ENCODE data around the gene RAB11FIP4.

Gene RAB11FIP4

DNA sequence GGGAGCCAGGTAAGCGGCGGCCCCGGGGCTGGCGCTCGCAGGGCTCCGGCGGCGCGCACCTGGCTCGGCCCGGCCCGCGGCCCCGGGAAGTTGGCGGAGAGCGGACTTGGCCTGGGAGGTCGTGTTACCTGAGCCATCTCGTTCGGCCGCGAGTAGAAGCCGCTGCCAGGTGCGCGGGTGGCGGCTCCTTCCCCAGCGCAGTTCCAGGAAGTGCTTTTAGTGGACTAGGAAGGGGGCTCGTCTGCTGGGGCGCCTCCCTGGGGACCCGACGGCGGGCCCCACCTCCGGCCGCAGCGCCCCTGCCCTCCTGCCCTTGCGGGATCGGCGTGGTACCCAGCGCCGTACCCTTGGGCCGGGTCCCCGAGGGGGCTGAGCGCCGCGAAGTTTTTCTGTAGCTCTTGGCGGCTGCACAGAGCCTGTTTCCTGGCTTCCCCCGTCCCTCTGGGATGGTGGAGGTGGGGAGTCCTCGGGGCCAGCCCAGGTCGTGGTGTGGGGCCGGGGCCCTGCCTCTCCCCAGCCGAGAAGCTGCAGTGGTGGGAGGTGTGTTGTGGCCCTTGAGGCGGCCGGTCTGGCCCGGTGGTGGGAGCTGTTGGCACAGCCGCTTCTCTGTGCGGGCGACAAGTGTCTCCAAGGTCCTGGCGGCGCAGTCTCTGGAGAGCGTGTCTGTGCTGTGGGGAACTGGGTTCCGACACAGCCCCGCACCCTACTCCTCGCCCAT, 96.9 kb downstream of the RAB11FIP4 start:
- DNase-seq: peak in 1 of 2 donors; percentile 38

DNA sequence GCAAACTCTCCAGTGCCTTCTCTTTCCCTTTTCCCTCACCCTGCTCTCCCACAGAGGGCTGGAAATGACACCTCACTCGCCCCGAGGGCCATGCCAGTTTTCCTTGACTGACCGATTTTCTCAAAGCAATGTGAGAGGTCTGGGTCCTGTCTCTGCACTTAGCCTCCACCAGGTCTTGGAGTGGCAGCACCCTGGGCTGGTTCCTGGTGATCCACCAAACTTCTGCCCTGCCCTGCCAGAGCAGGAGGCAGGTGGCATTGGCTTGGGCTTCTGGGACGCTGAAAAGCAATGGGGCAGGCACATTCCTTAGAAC, 97.5 kb downstream of the RAB11FIP4 start:
- DNase-seq: peak in 1 of 2 donors; percentile 11

DNA sequence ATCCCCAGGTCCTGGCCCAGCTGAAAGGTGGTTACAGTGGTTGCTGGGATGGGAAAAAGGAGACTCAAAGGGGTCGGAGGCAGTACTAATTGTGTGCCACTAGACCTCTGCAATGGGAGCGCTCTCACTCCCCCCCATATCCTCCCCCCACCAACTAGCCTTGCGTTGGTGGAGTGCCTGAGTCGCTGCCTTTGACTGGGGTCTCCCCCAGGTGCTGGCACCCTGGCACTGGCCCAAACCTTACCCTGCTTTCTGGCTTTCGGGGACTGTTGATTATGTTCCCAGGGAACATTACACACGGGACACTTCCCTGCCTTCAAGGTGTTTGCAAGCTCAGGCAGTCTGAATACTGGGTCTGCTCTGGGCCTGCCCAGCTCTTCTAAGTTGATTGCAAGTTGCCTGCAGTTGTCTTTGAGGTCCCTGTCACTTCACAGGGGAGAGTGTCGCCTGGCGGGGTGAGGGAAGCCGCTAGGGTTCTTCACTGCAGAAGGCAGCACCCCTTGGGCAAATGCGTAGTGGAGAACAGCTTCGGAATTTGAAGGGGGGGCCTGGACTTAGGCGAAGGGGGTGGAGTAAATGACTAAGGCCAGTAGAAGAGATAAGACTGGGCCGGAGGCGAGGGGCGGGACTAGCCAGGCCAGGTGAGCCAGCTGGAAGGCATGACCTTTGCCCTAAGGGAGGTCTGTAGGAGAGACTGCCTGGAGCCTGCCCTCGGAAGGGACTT, 98.0 kb downstream of the RAB11FIP4 start:
- DNase-seq: peak in 1 of 2 donors; percentile 32

DNA sequence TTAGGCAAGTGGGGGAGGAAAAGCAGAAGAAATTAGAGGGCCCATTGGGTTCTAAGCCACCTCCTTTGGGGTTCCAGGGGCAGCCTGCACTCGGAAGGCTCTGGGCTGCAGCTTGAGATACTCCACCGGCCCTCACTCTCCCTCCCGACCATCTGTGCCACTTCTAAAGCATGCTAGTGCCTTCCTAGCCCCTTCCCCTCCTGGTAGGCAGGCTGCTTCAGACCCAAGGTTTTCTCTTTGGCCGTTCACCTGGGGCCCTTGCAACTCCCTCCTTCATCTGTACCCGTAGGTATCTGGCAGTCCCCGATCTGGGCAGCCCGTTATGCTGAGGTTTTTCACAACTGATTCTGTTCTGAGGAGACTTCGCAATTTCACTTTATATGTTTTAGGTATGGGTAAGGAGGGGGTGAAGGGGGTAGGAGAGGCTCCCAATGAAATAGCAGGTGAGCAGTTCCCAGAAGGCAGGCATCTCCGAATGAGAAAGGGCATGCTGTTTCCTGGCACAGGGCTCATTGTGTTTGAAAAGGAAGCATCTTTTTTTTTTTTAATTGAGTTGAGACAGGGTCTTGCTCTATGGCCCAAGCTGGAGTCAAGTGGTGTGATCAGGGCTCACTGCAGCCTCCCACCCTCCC, 98.7 kb downstream of the RAB11FIP4 start:
- peak in 1 of 2 donors; percentile 19 for DNase-seq

DNA sequence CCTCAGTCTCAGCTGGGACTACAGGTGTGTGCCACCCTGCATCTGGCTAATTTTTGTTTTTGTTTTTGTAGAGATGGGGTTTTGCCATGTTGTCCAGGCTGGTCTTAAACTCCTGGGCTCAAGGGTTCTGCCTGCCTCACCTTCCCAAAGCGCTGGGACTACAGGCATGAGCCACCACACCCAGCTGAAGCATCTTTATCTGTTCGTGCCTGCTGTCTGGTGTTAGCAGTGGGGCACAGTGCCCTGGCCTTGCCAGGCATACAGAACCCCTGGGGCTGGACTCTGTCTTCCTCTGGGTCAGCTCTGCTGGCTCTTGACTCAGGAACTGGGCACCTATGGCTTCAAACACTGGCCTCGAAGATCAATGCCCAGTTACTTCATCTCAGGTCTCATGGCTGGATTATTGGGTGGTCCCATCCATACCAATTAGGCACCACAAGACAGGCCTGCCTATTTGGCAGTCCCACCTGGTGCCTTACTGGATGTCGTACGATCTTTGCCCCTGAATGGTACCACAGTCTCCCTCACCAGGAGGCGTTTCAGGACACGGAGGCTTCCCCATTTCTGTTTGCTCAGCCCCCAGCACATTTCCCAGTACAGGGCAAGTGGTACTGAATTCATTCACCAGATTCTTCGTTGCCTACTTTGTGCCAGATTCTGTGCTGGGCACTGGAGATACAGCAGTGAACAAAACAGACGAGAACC, 99.3 kb downstream of the RAB11FIP4 start:
- DNase-seq: no peak

DNA sequence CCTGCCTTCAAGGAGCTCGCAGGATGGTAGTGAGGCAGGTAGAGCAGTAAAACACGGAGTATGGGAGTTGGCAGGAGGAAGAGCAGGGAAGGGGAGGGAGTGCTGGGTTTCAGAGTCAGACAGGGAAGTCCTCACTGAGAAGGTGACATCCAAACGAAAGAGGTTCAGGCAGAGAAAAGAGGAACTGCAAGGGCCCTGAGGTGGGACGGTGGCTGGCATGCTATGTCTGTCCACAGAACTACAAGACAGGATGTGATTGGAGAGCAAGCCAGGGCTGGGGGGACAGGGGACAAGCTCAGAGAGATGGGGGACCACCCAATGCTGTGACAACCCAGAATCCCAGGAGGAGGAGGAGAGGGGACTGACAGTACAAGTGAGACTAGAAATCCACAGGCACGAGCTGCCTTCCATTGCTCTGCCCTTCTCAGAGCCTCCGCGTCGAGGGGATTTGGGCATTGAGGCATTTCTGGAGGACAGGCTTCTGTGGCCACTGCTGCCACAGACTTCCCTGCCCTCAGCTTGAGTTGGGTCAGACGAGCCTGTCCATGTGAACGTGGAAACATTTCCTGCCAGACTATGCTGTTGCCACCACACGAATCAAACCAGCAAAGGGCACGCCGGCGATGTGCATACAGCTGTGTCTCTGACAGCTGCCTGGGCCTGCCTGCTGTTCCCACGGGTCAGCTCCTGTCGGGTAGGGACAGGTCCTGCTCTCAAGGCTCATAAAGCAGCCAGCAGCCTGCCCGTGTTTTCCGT, 100.1 kb downstream of the RAB11FIP4 start:
- peak; percentile 16 to 61 for DNase-seq

DNA sequence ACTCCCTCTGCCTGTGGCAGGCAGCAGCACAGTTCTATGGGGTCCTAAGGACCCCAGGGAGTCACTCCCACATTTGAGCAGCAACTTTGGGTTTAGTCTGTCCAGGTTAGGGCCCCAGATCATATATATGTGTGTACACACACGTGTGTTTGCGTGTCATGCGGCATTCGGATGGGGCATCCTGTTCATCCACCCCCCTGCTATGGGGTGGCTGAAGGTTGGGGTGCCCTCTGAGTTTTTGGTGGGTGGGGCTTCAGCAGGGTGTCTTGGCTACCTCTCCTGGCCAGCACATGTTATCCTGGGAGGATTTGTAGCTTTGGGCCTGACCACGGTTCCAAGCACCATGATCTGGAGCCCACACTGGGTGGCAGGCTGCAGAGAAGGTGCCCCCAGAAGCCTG, 100.7 kb downstream of the RAB11FIP4 start:
- DNase-seq: no peak

DNA sequence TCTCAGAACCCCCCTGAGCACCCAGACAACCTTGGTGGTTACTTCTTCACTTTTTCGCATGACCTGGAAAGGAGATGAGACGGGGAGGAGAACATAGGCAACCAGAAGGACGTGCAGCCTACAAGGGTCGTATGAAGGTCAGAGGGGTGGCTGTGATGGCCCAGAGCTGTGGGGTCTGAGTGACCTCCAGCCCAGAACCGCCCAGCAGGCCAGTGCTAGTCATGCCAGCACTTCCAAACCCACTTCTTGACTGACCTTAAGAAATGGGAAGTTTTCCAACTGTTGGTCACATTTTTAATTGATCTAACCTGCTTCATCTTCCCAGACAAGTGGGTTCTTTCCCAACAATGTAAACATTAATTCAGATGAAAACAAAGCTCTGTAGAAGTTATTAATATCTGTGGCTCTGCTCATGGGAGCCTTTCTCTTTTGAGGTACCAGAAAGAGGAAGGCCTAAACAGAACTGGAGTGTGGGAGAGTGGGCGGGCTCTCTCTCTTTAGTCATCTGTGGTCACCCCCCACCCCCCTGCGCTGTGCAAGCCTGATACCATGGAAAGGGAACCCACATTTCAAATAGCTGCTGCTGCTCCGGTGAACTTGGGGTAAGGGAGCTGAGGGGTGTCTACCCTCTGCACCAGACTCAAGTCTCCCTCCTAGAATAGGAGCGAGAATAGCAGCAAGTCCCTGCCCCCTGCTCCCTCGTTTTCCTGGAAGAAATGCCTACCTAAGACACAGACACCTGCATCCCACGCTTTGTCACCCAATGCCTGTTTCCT, 101.6 kb downstream of the RAB11FIP4 start:
- DNase-seq: peak; percentile 61 to 73

DNA sequence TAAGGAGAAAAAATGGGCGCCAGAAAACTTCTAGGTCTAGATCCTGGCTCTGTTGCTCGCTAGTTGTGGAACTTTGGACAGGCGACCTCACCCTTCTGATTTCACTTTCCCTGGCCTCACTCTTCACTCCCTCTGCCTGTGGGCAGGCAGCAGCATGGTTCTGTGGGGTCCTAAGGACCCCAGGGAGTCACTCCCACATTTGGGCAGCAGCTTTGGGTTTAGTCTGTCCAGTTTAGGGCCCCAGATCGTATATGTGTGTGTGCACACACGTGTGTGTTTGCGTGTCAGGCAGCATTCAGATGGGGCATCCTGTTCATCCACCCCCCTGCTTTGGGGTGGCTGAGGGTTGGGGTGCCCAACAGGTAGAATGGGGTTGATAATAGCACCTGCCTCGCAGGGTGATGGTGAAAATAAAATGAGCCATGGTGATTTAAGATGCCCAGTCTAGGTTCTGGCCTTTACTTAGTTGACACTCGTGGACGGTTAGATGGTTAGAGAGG, 102.2 kb downstream of the RAB11FIP4 start:
- DNase-seq: no peak

DNA sequence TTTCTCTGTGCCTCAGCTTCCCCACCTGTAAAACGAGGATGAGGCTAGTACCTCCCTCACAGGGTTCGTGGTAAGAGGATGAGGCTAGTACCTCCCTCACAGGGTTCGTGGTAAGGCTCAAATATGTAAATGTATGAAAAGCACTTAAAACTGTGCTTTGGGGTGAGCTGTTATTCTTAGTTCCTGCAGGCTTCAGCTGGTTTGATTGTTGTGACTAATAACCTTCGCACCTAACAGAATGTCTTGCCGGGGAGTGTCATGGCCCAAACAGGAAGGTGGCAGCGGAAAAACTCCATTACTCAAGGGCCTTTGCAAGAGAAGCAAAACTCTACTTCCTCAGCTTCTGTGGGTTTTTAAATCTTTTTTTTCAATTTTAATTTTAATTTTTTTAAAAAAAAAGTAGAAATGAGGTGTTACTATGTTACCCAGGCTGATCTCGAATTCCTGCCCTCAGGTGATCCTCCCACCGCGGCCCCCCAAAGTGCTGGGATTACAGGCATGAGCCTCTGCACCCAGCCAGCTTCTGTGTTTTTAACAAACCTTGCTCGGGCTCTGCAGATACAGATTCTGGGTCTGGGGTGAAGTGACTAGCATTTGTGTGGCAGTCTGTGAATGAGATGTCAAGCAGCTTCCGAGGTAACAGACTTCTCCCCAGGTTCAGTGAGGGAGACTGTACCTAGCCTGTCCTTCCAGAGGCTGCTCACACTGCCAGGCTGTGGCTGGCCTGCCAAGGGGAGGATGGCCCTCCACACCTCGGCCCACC, 103.0 kb downstream of the RAB11FIP4 start:
- peak; percentile 63 to 77 for DNase-seq

DNA sequence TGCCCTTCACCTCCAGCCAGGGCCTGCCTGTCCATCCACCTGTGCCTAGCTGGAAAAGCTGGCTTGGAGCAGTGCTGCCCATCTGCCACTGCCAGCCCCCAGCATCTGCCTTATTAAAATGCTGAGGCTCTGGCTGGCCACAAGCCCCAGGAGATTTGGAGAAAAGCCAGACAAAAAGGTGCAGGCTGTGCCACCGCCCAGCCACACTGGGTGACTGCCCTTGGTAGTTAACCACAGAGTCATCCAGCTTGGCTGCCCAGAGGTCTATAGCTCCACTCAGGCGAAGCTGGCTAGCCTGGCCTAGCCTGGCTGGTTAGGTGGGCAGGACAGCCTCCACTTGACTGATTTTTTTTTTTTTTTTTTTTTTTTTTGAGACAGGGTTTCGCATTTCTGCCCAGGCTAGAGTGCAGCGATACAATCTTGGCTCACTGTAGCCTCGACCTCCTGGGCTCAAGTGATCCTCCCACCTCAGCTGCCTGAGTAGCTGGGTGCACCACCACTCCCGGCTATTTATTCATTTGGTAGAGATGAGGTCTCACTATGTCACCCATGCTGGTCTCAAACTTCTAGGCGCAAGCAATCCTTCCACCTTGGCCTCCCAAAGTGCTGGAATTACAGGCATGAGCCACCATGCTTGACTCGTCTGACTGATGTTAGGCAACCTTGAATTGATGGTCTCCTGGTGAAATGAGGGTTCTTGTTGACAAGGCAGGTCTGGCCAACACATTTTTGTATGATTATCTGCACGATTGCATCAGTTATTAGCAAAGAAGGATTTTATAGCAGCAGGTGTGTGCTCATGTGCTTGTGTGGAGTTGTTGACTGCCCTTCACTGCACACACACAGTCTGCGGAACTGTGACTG, 103.8 kb downstream of the RAB11FIP4 start:
- DNase-seq: no peak

DNA sequence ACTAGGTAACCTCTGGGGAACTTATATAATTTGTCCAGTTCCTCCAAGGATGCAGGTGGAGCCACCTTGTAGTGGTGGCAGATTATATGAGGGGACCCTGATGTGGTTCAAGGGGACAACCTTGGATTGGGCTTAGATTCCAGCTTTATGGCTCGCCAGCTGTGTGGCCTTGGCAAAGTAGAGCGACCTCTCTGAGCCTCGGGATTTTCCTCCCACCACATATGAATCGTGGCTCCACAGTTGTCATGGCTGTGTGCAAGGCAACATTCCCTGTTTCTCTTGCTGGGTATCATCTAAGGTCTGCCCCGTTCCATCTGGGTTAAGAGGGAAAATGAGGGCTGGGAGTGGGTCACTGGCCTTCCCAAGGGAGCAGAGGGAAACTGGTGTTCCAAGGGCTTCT, 104.6 kb downstream of the RAB11FIP4 start:
- DNase-seq: no peak

DNA sequence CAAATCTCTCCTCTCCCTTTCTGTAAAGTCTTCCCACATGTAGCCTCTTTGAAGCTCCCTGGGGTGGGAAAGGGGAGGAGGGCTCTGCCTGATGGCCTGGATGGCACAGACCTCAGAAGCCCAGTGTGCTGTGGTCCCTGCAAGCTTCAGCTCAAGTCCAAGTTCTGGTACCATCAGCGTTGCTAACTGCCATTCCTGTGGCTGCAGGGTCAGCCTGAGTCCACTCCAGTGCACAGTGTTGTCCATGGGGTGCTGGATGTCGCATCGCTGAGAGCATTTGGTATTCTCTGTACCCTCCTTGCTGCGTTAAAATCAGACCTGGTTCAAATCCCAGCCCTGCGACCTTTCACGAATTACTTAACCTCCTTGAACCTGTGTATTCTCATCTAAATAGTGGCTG, 105.1 kb downstream of the RAB11FIP4 start:
- DNase-seq: no peak

DNA sequence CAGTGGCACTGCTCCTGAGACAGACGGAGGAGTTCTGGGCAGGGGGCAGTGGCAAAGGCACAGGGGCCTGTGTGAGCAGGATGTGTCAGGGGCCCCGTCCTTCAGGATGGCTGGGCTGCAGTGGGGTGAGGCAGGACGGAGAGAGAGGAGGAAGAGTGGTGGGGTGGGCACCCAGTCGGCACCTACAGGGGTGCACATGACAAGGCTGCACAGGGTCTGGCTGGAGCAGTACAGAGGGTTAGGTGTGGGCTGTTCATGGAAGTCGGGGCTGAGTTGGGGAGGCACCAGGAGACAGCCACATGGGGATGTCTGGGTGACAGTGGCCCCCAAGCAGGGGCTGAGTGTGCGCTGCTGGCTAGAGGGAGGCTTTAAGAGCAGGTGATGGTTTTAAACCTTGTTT, 106.0 kb downstream of the RAB11FIP4 start:
- no peak for DNase-seq

DNA sequence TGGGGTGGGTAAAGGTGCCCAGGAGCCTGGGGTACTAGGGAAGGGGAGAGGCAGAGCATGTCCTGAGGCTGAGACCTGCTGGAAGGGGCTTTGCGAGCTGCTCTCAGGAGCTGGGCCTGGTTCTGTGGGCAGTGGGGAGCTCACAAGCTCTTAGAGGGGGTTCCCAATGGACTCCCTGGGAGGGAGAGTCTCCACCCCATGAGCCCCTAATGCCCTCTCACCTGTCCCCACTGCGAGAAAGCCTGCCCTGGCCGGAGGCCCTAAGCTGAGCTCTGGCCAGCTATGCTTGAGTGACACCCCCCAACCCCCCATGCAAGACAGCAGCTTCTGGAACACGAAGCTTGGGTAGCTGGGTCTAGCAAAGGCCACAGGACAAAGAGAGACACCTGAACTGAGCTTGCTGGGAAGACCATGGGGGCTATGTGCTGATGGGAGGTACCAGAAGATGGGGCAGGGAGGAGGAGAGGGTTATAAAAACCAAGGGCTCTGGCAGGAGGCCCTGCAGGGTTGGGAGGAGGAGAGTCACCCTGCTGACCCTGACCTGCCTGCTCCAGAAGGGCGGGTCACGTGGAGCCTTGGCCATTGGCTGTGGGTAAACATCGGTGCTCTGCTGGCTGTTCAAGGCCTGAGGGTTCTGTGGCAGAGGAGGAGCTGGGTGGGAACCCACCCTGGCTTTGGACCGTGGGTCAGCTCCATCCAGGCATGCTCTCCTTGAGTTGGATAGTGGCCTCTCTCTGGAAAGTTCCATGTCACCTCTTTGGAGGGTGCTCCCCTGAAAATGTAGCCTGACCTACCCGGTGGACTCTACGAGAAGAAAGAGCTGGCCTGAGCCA, 106.7 kb downstream of the RAB11FIP4 start:
- DNase-seq: no peak

DNA sequence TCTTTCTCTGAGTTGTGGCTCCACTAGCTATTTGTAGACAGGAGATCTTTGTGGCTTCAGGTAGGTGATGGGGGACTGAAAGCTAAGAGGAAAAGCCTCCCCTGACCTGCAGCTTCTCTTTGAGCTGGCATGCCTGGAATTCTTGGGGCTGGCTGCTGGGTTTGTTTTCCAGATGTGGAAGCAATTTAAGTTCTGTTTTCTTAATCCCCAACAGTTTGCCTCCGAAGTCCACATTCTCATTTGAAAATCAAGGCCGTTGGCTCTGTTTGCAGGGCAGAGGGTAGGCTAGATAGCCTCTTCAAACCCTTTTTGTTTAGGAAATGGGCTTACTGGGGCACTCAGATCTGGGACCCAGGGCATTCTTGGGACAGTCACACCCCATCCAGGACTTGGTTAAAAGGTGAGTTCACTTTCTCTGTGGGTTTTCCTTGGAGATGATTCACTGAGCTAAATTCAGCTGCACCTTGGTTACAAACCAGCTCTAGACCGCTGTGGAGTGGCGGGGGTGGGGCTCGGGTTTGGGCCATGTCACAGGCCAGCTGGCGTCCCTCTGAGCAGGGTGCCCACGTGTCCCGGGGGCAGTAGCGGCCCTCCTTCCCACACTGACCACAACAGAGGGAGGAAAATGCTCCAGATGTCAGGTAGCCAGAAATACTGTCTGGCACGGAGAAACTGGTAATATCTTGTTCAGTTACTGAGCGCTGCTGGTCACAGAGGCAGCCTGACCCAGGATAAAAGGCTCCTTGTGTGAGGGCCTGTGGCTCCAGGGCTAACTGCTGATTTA, 108.5 kb downstream of the RAB11FIP4 start:
- DNase-seq: no peak

DNA sequence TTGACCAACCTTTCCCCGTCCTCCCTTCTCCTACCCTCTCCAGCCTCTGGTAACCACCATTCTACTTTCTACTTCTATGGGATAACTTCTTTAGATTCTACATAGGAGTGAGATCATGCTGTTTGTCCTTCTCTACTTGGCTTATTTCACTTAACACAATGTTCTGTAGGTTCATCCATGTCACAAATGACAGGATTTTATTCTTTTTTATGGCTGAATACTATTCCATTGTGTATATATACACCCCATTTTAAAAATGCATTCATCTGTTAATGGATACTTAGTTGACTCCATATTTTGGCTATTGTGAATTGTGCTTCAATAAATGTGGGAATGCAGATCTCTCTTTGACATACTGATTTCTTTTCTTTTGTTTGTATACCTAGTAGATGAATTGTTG, 115.0 kb downstream of the RAB11FIP4 start:
- DNase-seq: no peak
